Mesothelial cell of epicardium (in vitro differentiated cells): ENCODE results near the gene SLAMF7. TPM values are rescaled to one million over a fixed set of nuclear protein-coding genes. Genes with fewer than 3 reads are reported as not detected.
A peak's percentile ranks its signal among the peaks of the same experiment; 100 is the strongest.
"Not testable (repeated sequence)": the region's sequence is repeated elsewhere in the genome, so short reads cannot be mapped to it uniquely, and the experiment has no call there.

Experiments used
- DNase-seq, 2 experiments: peaks; one replicate each; pipeline ENCODE4 v3.0.0; 2021; ENCODE audit warnings: low spot score in 2 of 2; ENCODE audit not compliant: unreplicated experiment in 2 of 2
- H3K27ac Mint-ChIP-seq: 2 replicates; pipeline ENCODE4 v1.8.0; 2021; ENCODE audit warnings: mixed read lengths
- H3K27me3 Mint-ChIP-seq: 2 replicates; pipeline ENCODE4 v1.8.0; 2021; ENCODE audit warnings: low read depth, mixed read lengths
- H3K36me3 Mint-ChIP-seq: 2 replicates; pipeline ENCODE4 v1.8.0; 2021; ENCODE audit warnings: mixed read lengths
- H3K4me1 Mint-ChIP-seq: 2 replicates; pipeline ENCODE4 v1.8.0; 2021; ENCODE audit warnings: mixed read lengths
- H3K4me3 Mint-ChIP-seq: 2 replicates; pipeline ENCODE4 v1.8.0; 2021; ENCODE audit warnings: mild to moderate bottlenecking, moderate library complexity, mixed read lengths
- H3K9me3 Mint-ChIP-seq: 2 replicates; pipeline ENCODE4 v1.8.0; 2021; ENCODE audit warnings: mixed read lengths
- CTCF ChIP-seq: fragments of 200-600 bp; sonication (generic); IDR thresholded peaks from one replicate; pipeline ENCODE4 v1.5.0; 2021; ENCODE audit warnings: antibody characterized with exemption; ENCODE audit not compliant: unreplicated experiment
- total RNA-seq: library from RNA; stranded (reverse); gene quantifications from 3 replicates; pipeline ENCODE4 v1.2.1, GENCODE V29; 2021

Gene SLAMF7
- total RNA-seq, 1 donor from 2014 or later: not detected

GRCh38 chr1:160779626-160780397 is 40.8 kb downstream of the SLAMF7 start:
- no peak for DNase-seq
- Mint-ChIP-seq H3K4me3 (no peak overlapping the region), H3K9me3 (peaks cover under 1% of the 10 kb centered on the region), H3K27ac (no peak overlapping the region), H3K36me3 (no peaks in the 10 kb centered on the region), H3K27me3 (no peaks in the 10 kb centered on the region), H3K4me1 (peaks cover 22% of the 10 kb centered on the region)
- TF ChIP-seq CTCF: peak; percentile 19

GRCh38 chr1:160780398-160780755 is 41.3 kb downstream of the SLAMF7 start:
- DNase-seq: no peak
- H3K4me3 Mint-ChIP-seq: no peak overlapping the region
- H3K27ac Mint-ChIP-seq: peak overlapping the region; percentile 16
- no peaks in the 10 kb centered on the region for H3K27me3 Mint-ChIP-seq
- H3K4me1 Mint-ChIP-seq: peaks cover 17% of the 10 kb centered on the region
- peaks cover 5% of the 10 kb centered on the region for H3K9me3 Mint-ChIP-seq
- no peaks in the 10 kb centered on the region for H3K36me3 Mint-ChIP-seq
- TF ChIP-seq CTCF: no peak

- Mint-ChIP-seq H3K4me1 (peaks cover 17% of the 10 kb centered on the region), H3K9me3 (peaks cover 5% of the 10 kb centered on the region), H3K27me3 (no peaks in the 10 kb centered on the region), H3K4me3 (no peak overlapping the region), H3K27ac (peak overlapping the region; percentile 93), H3K36me3 (no peaks in the 10 kb centered on the region)
- TF ChIP-seq CTCF: no peak
- DNase-seq: no peak
These were observed 42.2 kb downstream of the SLAMF7 start for GRCh38 chr1:160781186-160781766.

- H3K4me3 Mint-ChIP-seq: no peak overlapping the region
- H3K4me1 Mint-ChIP-seq: peaks cover 17% of the 10 kb centered on the region
- peak overlapping the region; percentile 93 for H3K27ac Mint-ChIP-seq
These were observed 43.1 kb downstream of the SLAMF7 start for GRCh38 chr1:160781914-160782689.

GRCh38 chr1:160782988-160783765 is 44.1 kb downstream of the SLAMF7 start:
- H3K9me3 Mint-ChIP-seq, H3K27me3 Mint-ChIP-seq, DNase-seq, H3K4me3 Mint-ChIP-seq, H3K36me3 Mint-ChIP-seq, H3K27ac Mint-ChIP-seq: not testable (repeated sequence)
- peaks cover 17% of the 10 kb centered on the region for H3K4me1 Mint-ChIP-seq

More at GRCh38 chr1:160781914-160782689, 43.1 kb downstream of the SLAMF7 start:
- TF ChIP-seq CTCF: no peak
- no peaks in the 10 kb centered on the region for H3K36me3 Mint-ChIP-seq
- DNase-seq: no peak
- H3K9me3 Mint-ChIP-seq: peaks cover 5% of the 10 kb centered on the region
- H3K27me3 Mint-ChIP-seq: no peaks in the 10 kb centered on the region
